ENCODE results near the gene UBE2S.
"Not testable (repeated sequence)": the region's sequence is repeated elsewhere in the genome, so short reads cannot be mapped to it uniquely, and the experiment has no call there.

UBE2S gene

DNA sequence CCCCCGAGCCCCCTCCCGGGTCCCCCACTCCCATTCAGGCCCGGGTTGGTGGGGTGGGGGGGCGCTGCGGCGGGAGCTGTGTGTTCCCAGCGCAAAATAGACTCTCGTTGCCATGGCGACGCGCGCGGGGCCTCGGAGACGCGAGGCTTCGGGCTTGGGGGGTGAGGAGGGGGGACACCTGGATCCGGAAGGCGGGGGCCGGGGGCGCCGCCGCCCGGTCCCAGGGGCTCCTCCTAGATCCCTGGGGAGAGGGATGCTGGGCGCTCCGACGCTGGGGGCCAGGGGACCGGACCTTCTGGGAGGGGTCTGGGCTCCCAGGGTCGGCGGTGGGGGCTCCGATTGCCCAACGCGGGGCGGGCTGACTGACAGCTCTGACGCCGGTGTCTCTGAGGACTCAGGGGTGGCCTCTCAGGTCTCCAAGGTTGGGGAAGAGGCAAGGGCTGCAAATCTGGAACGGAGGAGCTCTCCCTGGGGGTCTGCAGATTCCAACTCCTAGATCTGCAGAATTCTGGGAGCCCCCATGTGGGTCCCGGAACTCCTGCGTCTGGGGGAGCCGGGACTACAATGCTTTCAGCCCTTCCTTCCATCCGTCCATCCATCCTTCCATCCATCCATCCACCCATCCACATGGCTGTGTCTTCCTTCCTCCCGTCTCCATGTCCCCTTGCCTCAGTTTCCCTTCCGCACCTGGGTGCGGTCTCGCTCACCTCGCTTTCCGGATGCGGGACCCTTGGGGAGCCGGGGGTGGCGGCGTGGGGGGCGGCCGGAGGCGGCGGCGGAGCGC lies 44.6 kb upstream of the UBE2S start:
- TF ChIP-seq, protein P1, sequence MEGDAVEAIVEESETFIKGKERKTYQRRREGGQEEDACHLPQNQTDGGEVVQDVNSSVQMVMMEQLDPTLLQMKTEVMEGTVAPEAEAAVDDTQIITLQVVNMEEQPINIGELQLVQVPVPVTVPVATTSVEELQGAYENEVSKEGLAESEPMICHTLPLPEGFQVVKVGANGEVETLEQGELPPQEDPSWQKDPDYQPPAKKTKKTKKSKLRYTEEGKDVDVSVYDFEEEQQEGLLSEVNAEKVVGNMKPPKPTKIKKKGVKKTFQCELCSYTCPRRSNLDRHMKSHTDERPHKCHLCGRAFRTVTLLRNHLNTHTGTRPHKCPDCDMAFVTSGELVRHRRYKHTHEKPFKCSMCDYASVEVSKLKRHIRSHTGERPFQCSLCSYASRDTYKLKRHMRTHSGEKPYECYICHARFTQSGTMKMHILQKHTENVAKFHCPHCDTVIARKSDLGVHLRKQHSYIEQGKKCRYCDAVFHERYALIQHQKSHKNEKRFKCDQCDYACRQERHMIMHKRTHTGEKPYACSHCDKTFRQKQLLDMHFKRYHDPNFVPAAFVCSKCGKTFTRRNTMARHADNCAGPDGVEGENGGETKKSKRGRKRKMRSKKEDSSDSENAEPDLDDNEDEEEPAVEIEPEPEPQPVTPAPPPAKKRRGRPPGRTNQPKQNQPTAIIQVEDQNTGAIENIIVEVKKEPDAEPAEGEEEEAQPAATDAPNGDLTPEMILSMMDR (IDR thresholded peaks at IDR 0.05; ENCODE audit: low read depth, low read length, missing control alignments), result no peak
- H3K4me3 ChIP-seq (ENCODE audit: low read depth, low read length), result no peak overlapping the region
- DNase-seq (ENCODE audit: low read depth), result no peak
- in situ Hi-C loops (cut with HindIII; ENCODE audit: low sequenced_read_pairs), result no loop called here

DNA sequence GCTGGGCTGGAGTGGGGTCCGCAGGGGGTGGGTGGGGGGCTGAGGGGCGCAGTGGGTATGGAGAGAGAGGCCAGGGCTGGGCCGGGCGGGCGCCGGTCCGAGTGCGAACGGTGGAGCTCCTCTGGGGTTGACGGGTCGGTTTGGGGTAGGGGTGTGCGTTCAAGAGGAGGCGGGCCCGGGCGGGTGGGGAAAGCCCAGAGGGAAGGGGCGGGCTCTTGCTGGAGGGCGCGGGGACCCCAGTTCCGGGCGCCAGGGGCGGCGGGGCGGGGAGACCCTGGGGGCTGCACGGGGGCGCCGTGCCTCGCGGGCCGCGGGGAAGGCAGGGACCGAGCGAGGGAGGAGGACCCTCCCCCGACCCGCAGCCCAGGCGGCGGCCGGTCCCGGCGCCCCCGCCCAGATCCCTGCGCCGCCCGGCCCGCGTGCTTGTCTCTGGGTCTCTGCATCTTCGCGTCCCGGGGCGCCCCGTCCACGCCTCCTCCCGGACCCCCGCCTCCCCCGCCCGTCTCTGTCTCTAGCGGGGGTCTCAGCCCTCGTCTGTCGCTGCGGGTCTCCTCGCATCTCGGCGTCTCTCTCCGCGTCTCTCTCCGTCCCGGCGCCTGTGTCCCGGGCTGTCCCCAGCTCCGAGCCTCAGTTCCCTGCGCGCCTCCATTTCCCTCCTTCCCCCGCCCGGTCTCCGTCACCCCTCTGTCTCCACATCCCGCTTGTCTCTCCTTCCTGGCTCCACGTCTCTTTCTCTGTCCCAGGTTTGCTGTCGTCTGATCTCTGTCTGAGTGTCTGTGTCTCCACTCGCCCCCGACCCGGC lies 43.8 kb upstream of the UBE2S start:
- TF ChIP-seq, protein P1 (IDR thresholded peaks at IDR 0.05; ENCODE audit: low read depth, low read length, missing control alignments), result no peak
- no peak for DNase-seq (ENCODE audit: low read depth)
- H3K4me3 ChIP-seq (ENCODE audit: low read depth, low read length), result no peak overlapping the region
- in situ Hi-C loops (cut with HindIII; ENCODE audit: low sequenced_read_pairs), result no loop called here

DNA sequence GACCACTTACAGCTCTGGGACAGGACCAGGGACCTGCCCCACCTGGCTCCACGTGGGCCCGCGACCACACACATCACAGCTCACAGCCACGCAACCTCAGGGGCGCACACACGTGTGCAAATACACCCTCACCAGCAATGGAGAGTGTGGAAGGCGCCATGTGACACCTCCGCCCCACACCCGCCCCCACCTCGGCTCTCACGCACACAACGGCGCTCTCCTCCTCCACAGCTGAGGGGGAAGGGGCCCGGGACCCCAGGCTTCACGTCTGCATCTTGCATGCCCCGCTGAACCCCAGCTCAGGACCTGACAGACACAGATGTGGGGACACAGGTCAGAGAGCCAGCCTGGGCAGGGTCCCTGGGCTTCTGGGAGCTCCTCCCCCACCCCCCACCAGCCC lies 41.9 kb upstream of the UBE2S start:
- in situ Hi-C loops (cut with HindIII; ENCODE audit: low sequenced_read_pairs), result no loop called here
- DNase-seq (ENCODE audit: low read depth), result no peak

DNA sequence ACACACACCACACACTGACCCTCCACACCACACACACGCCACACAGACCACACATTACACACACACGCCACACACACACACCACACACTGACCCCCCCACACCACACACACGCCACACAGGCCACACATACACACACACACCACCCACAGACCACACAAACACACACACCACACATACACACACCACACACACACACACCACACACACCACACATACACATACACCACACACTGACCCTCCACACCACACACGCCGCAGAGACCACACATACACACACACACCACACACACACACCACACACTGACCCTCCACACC lies 40.5 kb upstream of the UBE2S start:
- H3K4me3 ChIP-seq (ENCODE audit: low read depth, low read length); DNase-seq (ENCODE audit: low read depth); in situ Hi-C loops (cut with HindIII; ENCODE audit: low sequenced_read_pairs): not testable (repeated sequence)

More for the DNA sequence above, 41.9 kb upstream of the UBE2S start:
- no peak overlapping the region for H3K4me3 ChIP-seq (ENCODE audit: low read depth, low read length)
- TF ChIP-seq, protein P1 (IDR thresholded peaks at IDR 0.05; ENCODE audit: low read depth, low read length, missing control alignments), result no peak

DNA sequence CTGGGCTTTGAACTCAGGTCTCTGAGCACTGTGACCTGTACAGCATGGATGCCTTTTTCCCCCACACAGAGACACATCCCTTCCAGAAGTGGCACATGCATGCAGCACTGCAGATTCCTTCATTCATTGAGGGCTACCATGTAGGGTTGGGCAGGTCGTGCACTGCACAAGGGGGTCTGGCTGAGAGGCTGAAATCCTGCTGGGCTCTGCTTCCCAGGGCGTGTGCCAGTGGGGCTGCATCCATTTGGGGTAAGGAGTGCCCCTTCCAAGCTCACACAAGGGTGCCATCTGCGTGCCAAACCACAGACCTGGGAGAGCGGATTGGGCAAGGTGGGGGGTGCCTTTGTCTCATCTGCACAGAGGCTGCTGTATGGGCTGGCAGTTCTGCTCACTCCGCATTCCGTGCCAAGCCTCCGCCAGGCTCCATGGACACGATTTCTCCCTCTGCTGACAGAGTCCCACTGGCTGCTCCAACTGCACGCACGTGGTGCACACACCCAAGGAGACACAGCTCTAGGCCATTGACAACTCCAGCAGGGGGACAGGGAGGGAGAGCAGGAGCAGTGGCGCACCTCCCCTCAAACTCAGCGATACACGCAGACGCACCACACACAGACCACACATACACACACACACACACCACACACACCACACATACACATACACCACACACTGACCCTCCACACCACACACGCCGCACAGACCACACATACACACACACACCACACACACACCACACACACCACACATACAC lies 40.0 kb upstream of the UBE2S start:
- no peak for DNase-seq (ENCODE audit: low read depth)
- no peak overlapping the region for H3K4me3 ChIP-seq (ENCODE audit: low read depth, low read length)
- in situ Hi-C loops (cut with HindIII; ENCODE audit: low sequenced_read_pairs), result no loop called here
- TF ChIP-seq, protein P1 (IDR thresholded peaks at IDR 0.05; ENCODE audit: low read depth, low read length, missing control alignments), result no peak

DNA sequence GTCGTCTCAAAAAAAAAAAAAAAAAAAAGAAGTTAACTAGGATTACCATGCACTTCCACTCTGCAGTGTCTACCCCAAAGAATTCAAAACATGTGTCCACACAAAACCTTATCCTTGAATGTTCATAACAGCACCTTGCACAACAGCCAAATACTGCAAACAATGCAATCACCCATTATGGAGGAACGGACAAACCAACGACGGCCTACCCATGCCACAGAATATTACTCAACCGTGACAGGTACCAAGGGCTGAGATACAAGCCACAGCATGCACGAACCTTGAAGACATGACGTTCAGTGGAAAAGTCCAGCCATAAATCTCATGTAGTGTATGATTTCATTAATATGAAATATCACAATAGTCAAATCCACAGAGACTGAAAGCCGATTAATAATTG lies 38.5 kb upstream of the UBE2S start:
- DNase-seq (ENCODE audit: low read depth), result no peak
- no peak overlapping the region for H3K4me3 ChIP-seq (ENCODE audit: low read depth, low read length)
- TF ChIP-seq, protein P1 (IDR thresholded peaks at IDR 0.05; ENCODE audit: low read depth, low read length, missing control alignments), result no peak
- in situ Hi-C loops (cut with HindIII; ENCODE audit: low sequenced_read_pairs), result no loop called here
